GM12873 (cell line): Measurements from ENCODE around the gene NEMP2.

ENCODE experiments used
- TF ChIP-seq, protein P1 (sequence below): IDR thresholded peaks from 2 replicates; pipeline ENCODE4 v1.5.1; 2012; ENCODE audit warnings: low read depth, mild to moderate bottlenecking, moderate library complexity, low read length, control low read depth; ENCODE audit not compliant: insufficient read depth; ENCODE audit errors: missing control alignments

Gene NEMP2

DNA sequence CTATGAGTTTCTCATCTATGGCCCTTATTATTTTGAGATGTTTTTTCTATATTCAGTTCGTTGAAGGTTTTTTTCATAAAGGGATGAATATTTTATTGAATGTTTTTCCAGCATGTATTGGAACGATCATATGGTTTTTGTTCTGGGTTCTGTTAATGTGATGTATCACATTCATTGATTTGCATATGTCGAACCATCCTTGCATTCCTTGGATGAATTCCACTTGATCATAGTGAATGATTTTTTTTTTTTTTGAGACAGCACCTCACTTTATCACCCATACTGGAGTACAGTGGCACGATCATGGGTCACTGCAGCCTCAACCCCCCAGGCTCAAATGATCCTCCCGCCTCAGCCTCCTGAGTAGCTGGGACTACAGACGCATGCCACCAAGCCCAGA lies 5.5 kb upstream of the NEMP2 start:
- TF ChIP-seq, protein P1, sequence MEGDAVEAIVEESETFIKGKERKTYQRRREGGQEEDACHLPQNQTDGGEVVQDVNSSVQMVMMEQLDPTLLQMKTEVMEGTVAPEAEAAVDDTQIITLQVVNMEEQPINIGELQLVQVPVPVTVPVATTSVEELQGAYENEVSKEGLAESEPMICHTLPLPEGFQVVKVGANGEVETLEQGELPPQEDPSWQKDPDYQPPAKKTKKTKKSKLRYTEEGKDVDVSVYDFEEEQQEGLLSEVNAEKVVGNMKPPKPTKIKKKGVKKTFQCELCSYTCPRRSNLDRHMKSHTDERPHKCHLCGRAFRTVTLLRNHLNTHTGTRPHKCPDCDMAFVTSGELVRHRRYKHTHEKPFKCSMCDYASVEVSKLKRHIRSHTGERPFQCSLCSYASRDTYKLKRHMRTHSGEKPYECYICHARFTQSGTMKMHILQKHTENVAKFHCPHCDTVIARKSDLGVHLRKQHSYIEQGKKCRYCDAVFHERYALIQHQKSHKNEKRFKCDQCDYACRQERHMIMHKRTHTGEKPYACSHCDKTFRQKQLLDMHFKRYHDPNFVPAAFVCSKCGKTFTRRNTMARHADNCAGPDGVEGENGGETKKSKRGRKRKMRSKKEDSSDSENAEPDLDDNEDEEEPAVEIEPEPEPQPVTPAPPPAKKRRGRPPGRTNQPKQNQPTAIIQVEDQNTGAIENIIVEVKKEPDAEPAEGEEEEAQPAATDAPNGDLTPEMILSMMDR = no peak

DNA sequence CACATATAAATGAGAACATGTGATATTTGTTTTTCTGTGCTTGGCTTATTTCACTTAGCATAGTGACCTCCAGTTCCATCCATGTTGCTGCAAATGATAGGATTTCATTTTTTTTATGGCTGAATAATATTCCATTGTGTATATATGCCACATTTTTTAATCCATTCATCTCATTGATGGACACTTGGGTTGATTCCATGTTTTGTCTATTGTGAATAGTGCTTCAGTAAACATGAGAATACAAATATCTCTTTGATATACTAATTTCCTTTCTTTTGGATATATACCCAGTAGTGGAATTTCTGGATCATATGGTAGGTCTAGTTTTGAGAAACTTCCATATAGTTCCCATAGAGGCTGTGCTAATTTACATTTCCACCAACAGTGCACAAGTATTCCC lies 3.7 kb upstream of the NEMP2 start:
- TF ChIP-seq, protein P1 = no peak

DNA sequence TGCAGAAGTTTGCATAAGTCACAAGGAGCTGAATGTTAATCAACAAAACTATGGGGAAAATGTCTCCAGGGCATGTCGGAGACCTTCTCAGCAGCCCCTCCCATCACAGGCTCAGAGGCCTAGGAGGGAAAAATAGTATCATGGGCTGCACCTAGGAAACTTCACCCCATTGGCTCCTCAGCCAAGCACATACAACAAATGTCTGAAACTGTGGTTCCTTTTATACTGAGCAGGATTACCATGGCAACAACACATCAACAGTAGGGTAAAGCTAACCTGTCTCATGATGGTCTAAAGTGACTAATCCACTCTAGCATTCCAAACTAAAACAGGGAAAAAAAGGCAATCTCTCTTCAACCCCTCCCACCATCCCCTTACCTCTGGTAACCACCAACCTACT lies 3.2 kb upstream of the NEMP2 start:
- TF ChIP-seq, protein P1 = no peak

DNA sequence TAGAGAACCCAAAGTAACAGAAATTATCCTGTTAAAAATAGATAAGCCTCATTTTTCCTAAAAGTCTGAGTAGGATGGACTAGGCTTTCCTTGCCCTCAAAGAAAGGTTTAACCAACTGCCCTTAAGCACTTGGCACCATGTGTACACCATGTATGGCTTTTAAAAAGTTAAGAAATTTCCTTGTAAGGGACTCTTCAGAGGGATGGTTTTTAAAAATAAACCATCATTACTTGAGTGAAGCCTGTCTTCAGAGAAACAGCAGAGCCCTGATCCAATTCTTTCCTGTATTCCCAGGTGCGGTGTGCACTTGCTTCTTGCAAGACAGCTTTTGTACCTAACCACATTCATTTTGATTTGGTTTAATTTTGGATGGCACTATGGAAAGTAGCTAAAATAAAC lies 1.1 kb upstream of the NEMP2 start:
- TF ChIP-seq, protein P1 = no peak

DNA sequence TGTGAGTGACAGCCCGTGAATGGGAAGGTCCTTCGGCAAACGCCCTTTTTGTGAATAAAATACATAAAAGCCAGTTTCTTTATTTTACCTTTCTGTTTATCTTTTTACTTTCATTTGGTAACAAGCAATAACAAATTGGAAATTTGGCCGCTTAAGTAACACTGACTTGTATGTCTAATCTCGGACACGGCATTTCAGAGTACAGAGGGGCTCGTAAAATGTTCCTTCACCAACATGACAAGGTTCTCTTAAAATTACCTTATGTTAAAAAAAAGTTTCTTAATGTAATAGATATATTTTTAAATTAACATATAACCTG lies 558 bp upstream of the NEMP2 start:
- TF ChIP-seq, protein P1 = no peak

DNA sequence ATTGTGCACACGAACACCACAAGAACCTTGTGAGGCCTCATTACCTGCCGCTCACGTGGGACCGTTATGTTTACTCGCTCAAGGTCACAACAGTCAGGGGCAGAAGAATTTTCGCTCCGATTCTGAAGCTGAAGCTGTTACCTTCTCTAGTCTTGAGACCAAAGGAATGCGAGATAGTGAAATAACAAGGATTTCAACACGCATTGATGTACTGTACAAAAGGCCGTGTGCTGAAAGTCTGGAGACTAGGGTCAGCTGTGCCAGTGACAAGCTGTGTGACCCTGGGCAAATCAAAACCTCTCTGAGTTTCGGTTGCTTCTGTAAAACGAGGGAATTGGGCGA lies 583 bp downstream of the NEMP2 start:
- TF ChIP-seq, protein P1 = no peak

DNA sequence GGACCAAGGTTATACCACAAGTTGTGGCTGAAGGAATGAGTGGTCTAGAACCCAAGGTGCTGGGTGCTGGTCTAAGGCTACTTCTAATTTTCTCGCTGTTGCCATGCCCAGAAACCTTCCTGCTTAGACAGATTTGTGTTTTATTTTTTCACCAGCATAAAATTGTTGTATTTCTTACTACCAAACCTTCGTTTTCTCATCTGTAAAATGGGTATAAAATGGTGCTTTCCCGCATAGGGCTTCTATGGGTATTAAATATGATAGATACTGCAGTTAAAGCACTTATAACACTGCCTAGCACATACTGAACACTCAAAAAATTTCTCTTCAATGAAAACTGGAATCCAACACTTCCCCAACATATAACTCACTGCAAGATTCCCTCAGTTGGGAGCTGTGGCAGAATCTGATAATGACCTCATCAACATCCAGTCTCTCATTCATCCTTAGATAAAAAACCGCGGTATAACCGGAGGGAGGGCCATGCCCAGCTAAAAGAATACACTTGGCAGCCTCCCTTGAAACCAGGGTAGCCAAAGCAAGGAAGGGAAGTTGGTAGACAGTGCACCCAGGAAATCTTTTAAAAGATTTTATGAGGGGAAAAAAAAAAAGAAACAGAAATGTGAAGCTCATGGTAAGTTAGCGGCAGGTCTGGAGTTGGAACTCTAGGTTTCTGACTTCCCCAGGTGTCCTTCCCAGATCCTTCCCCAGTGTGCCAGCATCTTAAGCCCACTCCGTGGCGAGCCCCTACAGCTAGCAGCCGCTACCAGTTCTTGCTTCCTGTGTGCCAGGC lies 1.2 kb downstream of the NEMP2 start:
- TF ChIP-seq, protein P1 = no peak
